ENCODE measurements around the gene WWOX. TPM values are rescaled to one million over a fixed set of nuclear protein-coding genes. Genes with fewer than 3 reads are reported as not detected.

The WWOX gene
- polyA plus RNA-seq, 1 donor (not counting 4 experiments of a cell fraction or from before 2014, with no cell fraction given) = 5.1 TPM

DNA sequence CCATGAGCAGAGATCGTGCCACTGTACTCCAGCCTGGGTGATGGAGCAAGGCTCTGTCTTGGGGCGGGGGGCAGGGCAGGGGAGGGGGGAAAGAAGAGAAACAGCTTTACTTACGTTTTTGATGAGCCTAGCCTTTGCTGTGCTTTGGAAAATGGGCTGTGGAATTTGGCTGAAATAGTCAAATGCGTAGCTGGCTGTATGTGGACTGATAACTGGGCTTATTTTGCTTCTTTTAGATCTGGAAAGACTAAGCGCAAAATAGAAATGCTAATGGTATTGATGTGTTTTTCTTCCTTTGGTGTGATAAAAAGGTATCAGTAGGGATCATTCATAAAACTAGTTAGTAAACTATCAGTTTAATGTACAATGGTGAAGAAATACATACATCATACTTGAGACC is 346.4 kb downstream of the WWOX start:
- no peaks in the 10 kb centered on the region for H3K79me2 ChIP-seq (ENCODE audit: control insufficient read depth, insufficient read depth, low read length)
- no peak overlapping the region for H2AFZ ChIP-seq (ENCODE audit: control insufficient read depth, low read length)
- H3K9ac ChIP-seq (ENCODE audit: control insufficient read depth, extremely low read depth, insufficient read depth, low read length) = no peak overlapping the region
- TF ChIP-seq EZH2 (IDR thresholded peaks at IDR 0.05; ENCODE audit: low read length) = no peak
- TF ChIP-seq, protein P1, sequence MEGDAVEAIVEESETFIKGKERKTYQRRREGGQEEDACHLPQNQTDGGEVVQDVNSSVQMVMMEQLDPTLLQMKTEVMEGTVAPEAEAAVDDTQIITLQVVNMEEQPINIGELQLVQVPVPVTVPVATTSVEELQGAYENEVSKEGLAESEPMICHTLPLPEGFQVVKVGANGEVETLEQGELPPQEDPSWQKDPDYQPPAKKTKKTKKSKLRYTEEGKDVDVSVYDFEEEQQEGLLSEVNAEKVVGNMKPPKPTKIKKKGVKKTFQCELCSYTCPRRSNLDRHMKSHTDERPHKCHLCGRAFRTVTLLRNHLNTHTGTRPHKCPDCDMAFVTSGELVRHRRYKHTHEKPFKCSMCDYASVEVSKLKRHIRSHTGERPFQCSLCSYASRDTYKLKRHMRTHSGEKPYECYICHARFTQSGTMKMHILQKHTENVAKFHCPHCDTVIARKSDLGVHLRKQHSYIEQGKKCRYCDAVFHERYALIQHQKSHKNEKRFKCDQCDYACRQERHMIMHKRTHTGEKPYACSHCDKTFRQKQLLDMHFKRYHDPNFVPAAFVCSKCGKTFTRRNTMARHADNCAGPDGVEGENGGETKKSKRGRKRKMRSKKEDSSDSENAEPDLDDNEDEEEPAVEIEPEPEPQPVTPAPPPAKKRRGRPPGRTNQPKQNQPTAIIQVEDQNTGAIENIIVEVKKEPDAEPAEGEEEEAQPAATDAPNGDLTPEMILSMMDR (optimal IDR thresholded peaks at IDR 0.05 in 1 of 3, IDR thresholded peaks at IDR 0.05 in 1 of 3, conservative IDR thresholded peaks at IDR 0.05 in 1 of 3; ENCODE audit: extremely low read depth in 1 of 3, insufficient read depth in 2 of 3, low read length in 3 of 3) = no peak
- no peaks in the 10 kb centered on the region for H3K9me1 ChIP-seq (ENCODE audit: control insufficient read depth, extremely low read depth, insufficient read depth, low read length)
- H3K4me3 ChIP-seq (ENCODE audit: control insufficient read depth in 2 of 3, extremely low read depth in 1 of 3, insufficient read depth in 2 of 3, low read depth in 1 of 3, low read length in 3 of 3) = no peak overlapping the region
- H3K4me2 ChIP-seq (ENCODE audit: control insufficient read depth, extremely low read depth, insufficient read depth, low read depth, low read length) = no peak overlapping the region
- H3K27me3 ChIP-seq (ENCODE audit: control insufficient read depth, extremely low read depth, insufficient read depth, low read length) = no peaks in the 10 kb centered on the region
- FAIRE-seq (no peak), DNase-seq (ENCODE audit: low read depth, low spot score) (no peak)
- H3K4me1 ChIP-seq (ENCODE audit: control insufficient read depth, extremely low read depth, insufficient read depth, low read length) = no peaks in the 10 kb centered on the region
- H3K27ac ChIP-seq (ENCODE audit: control insufficient read depth, insufficient read depth, low read length) = no peak overlapping the region
- dilution Hi-C loops (cut with MboI; ENCODE audit: extremely low pct_ligation_motif_present, low sequenced_read_pairs) = no loop called here
- H3K36me3 ChIP-seq (ENCODE audit: control insufficient read depth in 2 of 2, extremely low read depth in 1 of 2, insufficient read depth in 2 of 2, low read length in 2 of 2) = no peaks in the 10 kb centered on the region
- no peaks in the 10 kb centered on the region for H3K9me3 ChIP-seq (ENCODE audit: control insufficient read depth, low read depth, low read length)
- H4K20me1 ChIP-seq (ENCODE audit: control insufficient read depth, extremely low read depth, insufficient read depth, low read length) = no peaks in the 10 kb centered on the region

DNA sequence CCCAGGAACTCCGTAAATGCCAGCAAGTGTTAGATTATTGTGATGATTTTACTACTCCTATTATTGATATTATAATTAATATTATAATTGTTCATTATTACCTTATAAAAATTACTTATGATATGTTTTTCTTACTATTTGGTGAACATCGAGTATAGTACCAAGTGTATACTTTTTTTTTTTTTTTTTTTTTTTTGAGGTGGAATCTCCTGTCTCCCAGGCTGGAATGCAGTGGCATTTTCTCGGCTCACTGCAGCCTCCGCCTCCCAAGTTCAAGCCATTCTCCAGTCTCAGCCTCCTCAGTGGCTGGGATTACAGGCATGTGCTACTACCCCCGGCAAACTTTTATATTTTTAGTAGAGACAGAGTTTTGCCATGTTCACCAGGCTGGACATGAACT is 347.0 kb downstream of the WWOX start:
- Histone ChIP-seq H3K4me2 (ENCODE audit: control insufficient read depth, extremely low read depth, insufficient read depth, low read depth, low read length) (no peak overlapping the region), H3K27ac (ENCODE audit: control insufficient read depth, insufficient read depth, low read length) (no peak overlapping the region), H3K9me1 (ENCODE audit: control insufficient read depth, extremely low read depth, insufficient read depth, low read length) (no peaks in the 10 kb centered on the region), H3K27me3 (ENCODE audit: control insufficient read depth, extremely low read depth, insufficient read depth, low read length) (no peaks in the 10 kb centered on the region), H3K36me3 (ENCODE audit: control insufficient read depth in 2 of 2, extremely low read depth in 1 of 2, insufficient read depth in 2 of 2, low read length in 2 of 2) (no peaks in the 10 kb centered on the region), H3K9ac (ENCODE audit: control insufficient read depth, extremely low read depth, insufficient read depth, low read length) (no peak overlapping the region), H3K4me3 (ENCODE audit: control insufficient read depth in 2 of 3, extremely low read depth in 1 of 3, insufficient read depth in 2 of 3, low read depth in 1 of 3, low read length in 3 of 3) (no peak overlapping the region), H3K9me3 (ENCODE audit: control insufficient read depth, low read depth, low read length) (no peaks in the 10 kb centered on the region), H3K4me1 (ENCODE audit: control insufficient read depth, extremely low read depth, insufficient read depth, low read length) (no peaks in the 10 kb centered on the region), H3K79me2 (ENCODE audit: control insufficient read depth, insufficient read depth, low read length) (no peaks in the 10 kb centered on the region), H2AFZ (ENCODE audit: control insufficient read depth, low read length) (no peak overlapping the region), H4K20me1 (ENCODE audit: control insufficient read depth, extremely low read depth, insufficient read depth, low read length) (no peaks in the 10 kb centered on the region)
- dilution Hi-C loops (cut with MboI; ENCODE audit: extremely low pct_ligation_motif_present, low sequenced_read_pairs) = no loop called here
- DNase-seq (ENCODE audit: low read depth, low spot score) (no peak), FAIRE-seq (no peak)
- TF ChIP-seq, protein P1 (optimal IDR thresholded peaks at IDR 0.05 in 1 of 3, IDR thresholded peaks at IDR 0.05 in 1 of 3, conservative IDR thresholded peaks at IDR 0.05 in 1 of 3; ENCODE audit: extremely low read depth in 1 of 3, insufficient read depth in 2 of 3, low read length in 3 of 3) = no peak
- no peak for TF ChIP-seq EZH2 (IDR thresholded peaks at IDR 0.05; ENCODE audit: low read length)

Measured in keratinocyte (primary cell).